ENCODE measurements around the gene PAX5.

The PAX5 gene

GRCh38 chr9:36865731-36866635 is 168.1 kb downstream of the PAX5 start:
- peaks cover 44% of the 10 kb centered on the region for H3K27me3 ChIP-seq (ENCODE audit: control insufficient read depth, insufficient read depth, low read length)
- H3K9ac ChIP-seq (ENCODE audit: low read length) = no peak overlapping the region
- no peak overlapping the region for H3K27ac ChIP-seq (ENCODE audit: low read length)
- no peaks in the 10 kb centered on the region for H3K9me3 ChIP-seq (ENCODE audit: control insufficient read depth, low read depth, low read length)
- peaks cover 7% of the 10 kb centered on the region for H3K4me1 ChIP-seq (ENCODE audit: control insufficient read depth, low read depth, low read length)
- H3K36me3 ChIP-seq (ENCODE audit: control insufficient read depth, low read depth, low read length) = no peaks in the 10 kb centered on the region
- H3K4me3 ChIP-seq (ENCODE audit: low read length) = no peak overlapping the region

- peaks cover 44% of the 10 kb centered on the region for H3K27me3 ChIP-seq (ENCODE audit: control insufficient read depth, insufficient read depth, low read length)
- no peak overlapping the region for H3K4me3 ChIP-seq (ENCODE audit: low read length)
Measured at GRCh38 chr9:36864491-36865410, 169.3 kb downstream of the PAX5 start.

GRCh38 chr9:36862206-36863145 is 171.6 kb downstream of the PAX5 start:
- H3K4me3 ChIP-seq (ENCODE audit: low read length) = no peak overlapping the region
- H3K4me1 ChIP-seq (ENCODE audit: control insufficient read depth, low read depth, low read length) = peaks cover 7% of the 10 kb centered on the region
- H3K27ac ChIP-seq (ENCODE audit: low read length) = no peak overlapping the region
- H3K9ac ChIP-seq (ENCODE audit: low read length) = no peak overlapping the region
- no peaks in the 10 kb centered on the region for H3K9me3 ChIP-seq (ENCODE audit: control insufficient read depth, low read depth, low read length)
- H3K36me3 ChIP-seq (ENCODE audit: control insufficient read depth, low read depth, low read length) = no peaks in the 10 kb centered on the region
- H3K27me3 ChIP-seq (ENCODE audit: control insufficient read depth, insufficient read depth, low read length) = peaks cover 44% of the 10 kb centered on the region

More at GRCh38 chr9:36864491-36865410, 169.3 kb downstream of the PAX5 start:
- H3K4me1 ChIP-seq (ENCODE audit: control insufficient read depth, low read depth, low read length) = peaks cover 7% of the 10 kb centered on the region
- H3K9ac ChIP-seq (ENCODE audit: low read length) = no peak overlapping the region
- H3K9me3 ChIP-seq (ENCODE audit: control insufficient read depth, low read depth, low read length) = no peaks in the 10 kb centered on the region
- no peak overlapping the region for H3K27ac ChIP-seq (ENCODE audit: low read length)
- no peaks in the 10 kb centered on the region for H3K36me3 ChIP-seq (ENCODE audit: control insufficient read depth, low read depth, low read length)

GRCh38 chr9:36861528-36862205 is 172.4 kb downstream of the PAX5 start:
- Histone ChIP-seq H3K9ac (ENCODE audit: low read length) (no peak overlapping the region), H3K4me3 (ENCODE audit: low read length) (no peak overlapping the region), H3K27ac (ENCODE audit: low read length) (no peak overlapping the region), H3K4me1 (ENCODE audit: control insufficient read depth, low read depth, low read length) (peaks cover 7% of the 10 kb centered on the region), H3K27me3 (ENCODE audit: control insufficient read depth, insufficient read depth, low read length) (peaks cover 43% of the 10 kb centered on the region), H3K9me3 (ENCODE audit: control insufficient read depth, low read depth, low read length) (no peaks in the 10 kb centered on the region), H3K36me3 (ENCODE audit: control insufficient read depth, low read depth, low read length) (no peaks in the 10 kb centered on the region)

GRCh38 chr9:36858805-36859375 is 175.2 kb downstream of the PAX5 start:
- H3K4me1 ChIP-seq (ENCODE audit: control insufficient read depth, low read depth, low read length) = peaks cover under 1% of the 10 kb centered on the region
- H3K27ac ChIP-seq (ENCODE audit: low read length) = no peak overlapping the region
- no peaks in the 10 kb centered on the region for H3K36me3 ChIP-seq (ENCODE audit: control insufficient read depth, low read depth, low read length)
- peaks cover 18% of the 10 kb centered on the region for H3K27me3 ChIP-seq (ENCODE audit: control insufficient read depth, insufficient read depth, low read length)
- no peak overlapping the region for H3K9ac ChIP-seq (ENCODE audit: low read length)
- no peaks in the 10 kb centered on the region for H3K9me3 ChIP-seq (ENCODE audit: control insufficient read depth, low read depth, low read length)
- H3K4me3 ChIP-seq (ENCODE audit: low read length) = no peak overlapping the region

- Histone ChIP-seq H3K27ac (ENCODE audit: low read length) (no peak overlapping the region), H3K36me3 (ENCODE audit: control insufficient read depth, low read depth, low read length) (no peaks in the 10 kb centered on the region), H3K4me3 (ENCODE audit: low read length) (no peak overlapping the region), H3K27me3 (ENCODE audit: control insufficient read depth, insufficient read depth, low read length) (no peaks in the 10 kb centered on the region), H3K9ac (ENCODE audit: low read length) (no peak overlapping the region), H3K4me1 (ENCODE audit: control insufficient read depth, low read depth, low read length) (peaks cover 6% of the 10 kb centered on the region), H3K9me3 (ENCODE audit: control insufficient read depth, low read depth, low read length) (no peaks in the 10 kb centered on the region)
Measured at GRCh38 chr9:36855448-36856315, 178.4 kb downstream of the PAX5 start.

- Histone ChIP-seq H3K4me3 (ENCODE audit: low read length) (no peak overlapping the region), H3K4me1 (ENCODE audit: control insufficient read depth, low read depth, low read length) (peaks cover 6% of the 10 kb centered on the region), H3K9ac (ENCODE audit: low read length) (no peak overlapping the region), H3K27ac (ENCODE audit: low read length) (no peak overlapping the region), H3K36me3 (ENCODE audit: control insufficient read depth, low read depth, low read length) (no peaks in the 10 kb centered on the region), H3K27me3 (ENCODE audit: control insufficient read depth, insufficient read depth, low read length) (no peaks in the 10 kb centered on the region), H3K9me3 (ENCODE audit: control insufficient read depth, low read depth, low read length) (no peaks in the 10 kb centered on the region)
Measured at GRCh38 chr9:36854751-36855150, 179.3 kb downstream of the PAX5 start.

GRCh38 chr9:36854034-36854433 is 180.0 kb downstream of the PAX5 start:
- H3K27me3 ChIP-seq (ENCODE audit: control insufficient read depth, insufficient read depth, low read length) = no peaks in the 10 kb centered on the region
- peaks cover 6% of the 10 kb centered on the region for H3K4me1 ChIP-seq (ENCODE audit: control insufficient read depth, low read depth, low read length)
- H3K9ac ChIP-seq (ENCODE audit: low read length) = no peak overlapping the region
- H3K9me3 ChIP-seq (ENCODE audit: control insufficient read depth, low read depth, low read length) = no peaks in the 10 kb centered on the region
- H3K27ac ChIP-seq (ENCODE audit: low read length) = no peak overlapping the region
- H3K36me3 ChIP-seq (ENCODE audit: control insufficient read depth, low read depth, low read length) = no peaks in the 10 kb centered on the region
- no peak overlapping the region for H3K4me3 ChIP-seq (ENCODE audit: low read length)

GRCh38 chr9:36853233-36853632 is 180.8 kb downstream of the PAX5 start:
- H3K4me3 ChIP-seq (ENCODE audit: low read length) = no peak overlapping the region
- no peaks in the 10 kb centered on the region for H3K9me3 ChIP-seq (ENCODE audit: control insufficient read depth, low read depth, low read length)
- H3K9ac ChIP-seq (ENCODE audit: low read length) = no peak overlapping the region
- H3K4me1 ChIP-seq (ENCODE audit: control insufficient read depth, low read depth, low read length) = peaks cover 6% of the 10 kb centered on the region
- no peaks in the 10 kb centered on the region for H3K27me3 ChIP-seq (ENCODE audit: control insufficient read depth, insufficient read depth, low read length)
- H3K36me3 ChIP-seq (ENCODE audit: control insufficient read depth, low read depth, low read length) = no peaks in the 10 kb centered on the region
- H3K27ac ChIP-seq (ENCODE audit: low read length) = no peak overlapping the region

GRCh38 chr9:36849943-36850342 is 184.1 kb downstream of the PAX5 start:
- H3K9ac ChIP-seq (ENCODE audit: low read length) = no peak overlapping the region
- H3K27me3 ChIP-seq (ENCODE audit: control insufficient read depth, insufficient read depth, low read length) = no peaks in the 10 kb centered on the region
- no peaks in the 10 kb centered on the region for H3K36me3 ChIP-seq (ENCODE audit: control insufficient read depth, low read depth, low read length)
- peaks cover 6% of the 10 kb centered on the region for H3K4me1 ChIP-seq (ENCODE audit: control insufficient read depth, low read depth, low read length)
- H3K27ac ChIP-seq (ENCODE audit: low read length) = no peak overlapping the region
- no peaks in the 10 kb centered on the region for H3K9me3 ChIP-seq (ENCODE audit: control insufficient read depth, low read depth, low read length)
- no peak overlapping the region for H3K4me3 ChIP-seq (ENCODE audit: low read length)

Measured in iPS-18a (cell line).